Activated CD4-positive, alpha-beta memory T cell treated with anti-CD3 and anti-CD28 coated beads, Interleukin-2, amount 10 ng/mL, durations not matched to agents 7 days and 5 days (primary cell): ENCODE measurements around the gene ZNF723. TPM values are rescaled to one million over a fixed set of nuclear protein-coding genes. Genes with fewer than 3 reads are reported as not detected.

ENCODE experiments used
- total RNA-seq, 2 experiments: library from RNA; stranded (reverse); gene quantifications; one replicate each; pipeline ENCODE4 v1.2.3, GENCODE V29; 2021

Gene ZNF723
- total RNA-seq, 2 experiments from 2014 or later = not detected

Other genes with a start within 250 kb of the ZNF723 start
- 1 to 10 TPM; 1.1 to 1.2 TPM for gene ZNF492, start 198.0 kb upstream of the ZNF723 start, total RNA-seq
- not detected for gene ZNF99, start 48.1 kb upstream of the ZNF723 start, total RNA-seq
- gene ZNF728, start 170.9 kb downstream of the ZNF723 start, total RNA-seq = not detected